Activated naive CD4-positive, alpha-beta T cell treated with anti-CD3 and anti-CD28 coated beads, Interleukin-2, amount 50 U/mL, for 16 hours (primary cell): Measurements from ENCODE around the gene RNF113B.

ENCODE experiments used
- DNase-seq: peaks from one replicate; pipeline ENCODE4 v3.0.0-alpha.2; 2020

Gene RNF113B

DNA sequence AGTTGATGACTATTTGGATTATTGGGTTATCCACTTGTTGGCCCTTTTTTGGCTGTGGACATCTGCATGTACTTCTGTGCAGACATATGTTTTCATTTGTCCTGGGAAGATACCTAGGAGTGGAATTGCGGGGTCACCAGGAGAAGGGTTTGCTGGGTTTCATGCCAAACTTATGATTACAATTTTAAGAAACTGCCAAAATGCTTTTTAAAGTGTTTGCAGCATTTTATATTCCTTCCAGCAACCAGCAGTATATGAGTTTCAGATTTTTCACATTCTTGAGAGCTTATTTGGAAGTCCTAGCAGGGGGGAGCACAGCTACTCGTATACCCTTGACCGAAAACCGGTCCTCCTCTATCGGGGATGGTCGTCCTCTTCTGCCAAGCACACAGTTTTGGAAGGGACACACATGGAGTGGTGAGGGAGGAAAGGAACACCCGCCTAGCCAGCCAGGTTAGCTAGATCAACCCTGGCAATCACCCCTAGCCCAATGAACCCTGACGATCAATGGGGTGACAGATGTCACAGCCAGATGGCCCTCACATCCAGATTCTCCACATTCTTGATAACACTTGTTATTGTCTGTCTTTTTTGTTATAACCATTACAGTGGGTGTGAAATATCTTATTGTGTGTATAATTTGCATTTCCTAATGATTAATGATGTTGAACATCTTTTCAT is 26.7 kb upstream of the RNF113B start:
- DNase-seq, result no peak

DNA sequence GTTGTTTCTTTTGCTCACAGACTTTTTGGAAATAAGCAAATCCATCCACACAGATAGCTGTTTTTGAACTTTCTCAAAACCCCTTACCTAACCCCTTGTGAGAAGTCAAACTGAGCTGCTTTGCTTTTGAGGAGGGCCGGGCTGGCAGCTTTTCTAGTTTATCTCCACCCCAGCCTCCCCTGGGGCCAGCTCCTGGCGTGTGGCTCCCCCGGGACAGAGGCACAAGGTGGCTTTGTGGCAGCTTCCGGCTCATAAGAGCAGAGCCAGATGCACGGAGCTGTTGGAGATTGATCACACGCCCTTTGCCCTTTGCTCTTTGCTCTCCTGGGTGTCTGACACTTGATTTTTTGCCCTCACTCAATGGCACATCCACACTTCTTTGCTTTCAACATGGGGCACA is 24.9 kb upstream of the RNF113B start:
- DNase-seq, result no peak

- no peak for DNase-seq
Observed at GRCh38 chr13:98201189-98201588, 24.1 kb upstream of the RNF113B start.

DNA sequence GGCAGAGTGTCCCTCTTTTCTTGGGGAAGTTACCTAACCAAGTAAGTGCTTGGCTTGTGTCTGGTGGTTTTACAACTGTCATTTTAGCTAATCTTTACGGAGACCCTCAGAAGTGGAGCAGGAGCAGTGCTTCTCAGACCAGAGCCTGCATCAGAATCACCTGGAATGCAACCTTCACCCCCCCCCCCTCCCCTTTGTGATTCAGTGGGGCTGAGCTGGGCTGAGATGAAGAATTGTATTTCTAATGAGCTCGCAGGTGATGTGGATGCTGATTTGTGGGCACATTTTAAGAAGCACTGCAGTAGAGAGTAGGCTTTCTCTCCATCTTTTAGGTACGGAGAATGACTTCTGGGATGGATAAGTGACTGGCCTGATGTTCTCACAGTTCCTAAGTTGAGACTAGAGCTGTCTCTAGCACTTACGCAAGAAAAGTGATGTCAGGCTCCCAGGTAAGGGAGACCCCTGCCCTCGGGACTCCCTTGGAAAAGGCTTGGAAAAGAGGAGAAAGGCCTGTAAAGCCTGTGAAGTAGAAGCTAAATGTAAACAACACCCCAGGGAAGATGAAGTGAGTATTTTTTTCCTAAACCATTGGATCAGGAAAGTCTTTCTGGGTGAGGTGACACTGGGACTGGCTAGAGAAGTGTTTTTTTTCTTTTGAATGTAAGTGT is 23.3 kb upstream of the RNF113B start:
- DNase-seq, result no peak

DNA sequence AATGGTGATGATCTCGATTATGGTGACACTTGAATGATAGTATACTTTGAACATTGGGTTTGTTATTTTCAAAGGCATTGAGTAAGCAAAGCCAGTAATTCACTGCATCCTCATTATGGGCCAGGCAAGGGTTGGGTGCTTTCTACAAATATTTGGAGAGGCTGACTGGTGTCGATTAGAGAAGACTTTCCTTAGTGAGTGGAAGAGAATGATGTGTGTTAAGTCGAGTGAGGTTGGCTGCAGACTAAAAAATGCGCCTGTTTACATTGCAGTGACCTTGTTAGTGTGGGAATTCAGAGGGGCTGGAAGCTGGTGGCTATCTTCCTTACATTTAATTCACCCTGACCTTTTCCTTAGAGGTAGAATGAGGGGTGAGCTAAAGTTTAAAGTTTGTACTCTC is 22.4 kb upstream of the RNF113B start:
- no peak for DNase-seq

GRCh38 chr13:98198683-98199082 is 21.6 kb upstream of the RNF113B start:
- no peak for DNase-seq

DNA sequence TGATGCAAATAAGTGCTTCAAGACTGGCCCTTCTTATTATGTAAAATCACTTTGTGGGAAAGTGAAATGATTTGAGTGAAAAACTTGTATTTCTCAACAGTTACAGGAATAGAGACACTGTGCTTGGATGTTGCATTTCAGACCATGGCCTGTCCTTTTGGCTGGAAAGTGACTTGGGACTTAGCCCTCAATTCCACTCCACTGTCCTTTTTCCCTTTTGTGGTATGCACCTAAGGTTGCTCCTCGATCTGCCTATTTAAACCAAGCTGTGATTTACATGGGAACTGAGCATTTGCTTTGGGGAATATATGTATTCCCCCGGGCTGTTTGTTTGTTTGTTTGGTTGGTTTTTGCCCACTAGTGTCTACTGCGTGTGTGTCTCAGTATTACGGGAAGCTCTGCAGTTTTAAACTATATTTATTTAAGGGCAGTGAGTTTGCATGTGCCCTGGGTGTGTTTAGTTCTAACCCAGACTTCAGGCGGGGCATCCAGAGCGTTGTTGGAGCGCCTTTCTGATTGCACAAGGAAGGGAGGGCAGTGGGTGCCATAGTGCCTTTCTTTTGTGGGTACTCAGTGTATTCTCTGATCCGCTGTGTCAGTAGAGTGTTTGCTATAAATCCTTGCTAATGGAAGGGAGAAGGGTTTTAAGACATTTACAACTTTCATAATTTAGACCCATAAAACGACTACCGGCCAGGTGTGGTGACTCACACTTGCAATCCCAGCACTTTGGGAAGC is 18.2 kb upstream of the RNF113B start:
- DNase-seq, result no peak

DNA sequence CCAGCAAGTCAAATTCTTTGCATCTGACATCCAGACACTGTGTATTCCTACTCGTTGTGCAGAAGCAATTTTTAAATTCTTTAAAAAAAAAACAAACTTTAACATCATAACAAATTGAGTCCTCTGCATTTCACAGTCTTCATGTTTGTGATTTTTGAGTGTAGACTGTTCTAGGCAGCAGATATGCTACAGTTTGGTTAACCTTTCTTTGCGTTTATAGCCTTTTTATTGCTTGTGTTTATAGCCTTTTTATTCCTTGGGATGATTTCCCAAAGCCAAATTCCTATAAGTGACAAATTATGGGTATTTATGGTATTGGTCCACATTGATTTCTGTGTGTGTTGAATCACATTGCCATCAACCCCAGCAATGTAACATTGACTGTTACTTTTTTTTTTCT is 14.9 kb upstream of the RNF113B start:
- DNase-seq, result no peak

DNA sequence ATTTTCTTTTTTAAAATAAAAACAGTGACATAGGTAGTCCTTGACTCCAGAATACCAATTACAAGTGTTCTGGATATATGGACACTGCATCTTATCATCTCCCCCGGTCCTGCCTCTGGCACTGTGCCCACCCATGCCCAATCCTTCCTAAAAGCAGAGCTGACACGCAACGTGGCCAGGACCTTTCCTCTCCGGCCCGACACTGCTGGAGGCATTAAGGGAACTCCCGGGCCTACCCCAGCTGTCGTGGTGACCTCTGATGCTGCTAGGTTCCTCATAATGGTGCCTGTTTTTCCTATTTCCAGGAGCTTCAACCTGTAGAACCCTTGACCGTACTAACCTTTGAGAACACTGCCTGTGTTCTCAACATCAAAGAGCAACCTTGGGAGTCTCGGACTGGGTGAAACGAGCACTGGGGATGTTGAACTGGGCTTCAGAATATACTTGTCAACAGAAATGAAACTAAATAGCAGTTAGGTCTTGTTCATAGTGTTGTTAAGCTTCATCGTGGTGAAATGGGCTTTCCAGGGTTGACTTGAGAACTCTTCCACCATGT is 13.9 kb upstream of the RNF113B start:
- DNase-seq, result no peak

DNA sequence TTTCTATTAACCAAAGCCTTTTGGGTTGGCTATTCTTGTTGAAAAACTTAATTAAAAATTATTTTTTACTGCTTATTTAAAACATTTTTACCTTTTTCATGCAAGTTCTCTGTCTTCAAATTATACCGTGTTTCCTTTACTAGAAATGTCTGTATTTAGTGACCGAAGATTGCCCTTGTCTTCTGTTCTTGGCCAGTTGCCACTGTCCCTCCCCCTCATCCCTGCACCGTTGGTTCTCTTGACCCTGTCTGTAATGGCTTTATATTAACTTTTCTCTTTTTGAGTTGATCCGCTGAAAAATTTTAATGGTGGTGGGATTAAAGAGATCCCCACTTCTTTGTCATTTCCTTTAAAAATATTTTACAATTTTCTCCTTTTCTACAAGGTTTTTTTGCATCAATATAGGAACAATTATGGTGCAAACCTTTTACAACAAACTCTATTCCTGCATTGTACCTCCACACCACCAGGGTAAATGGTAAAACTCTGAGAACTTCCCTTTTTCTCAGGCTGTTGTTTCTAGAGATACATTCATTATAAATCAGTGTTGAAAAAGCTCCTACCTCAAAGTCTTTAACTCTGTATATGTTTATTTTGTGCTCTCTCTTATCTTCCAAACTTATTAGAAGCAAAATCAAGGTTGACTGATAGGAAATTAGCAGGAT is 12.9 kb upstream of the RNF113B start:
- DNase-seq, result no peak

- DNase-seq, result no peak
Observed at GRCh38 chr13:98188544-98189166, 11.6 kb upstream of the RNF113B start.

DNA sequence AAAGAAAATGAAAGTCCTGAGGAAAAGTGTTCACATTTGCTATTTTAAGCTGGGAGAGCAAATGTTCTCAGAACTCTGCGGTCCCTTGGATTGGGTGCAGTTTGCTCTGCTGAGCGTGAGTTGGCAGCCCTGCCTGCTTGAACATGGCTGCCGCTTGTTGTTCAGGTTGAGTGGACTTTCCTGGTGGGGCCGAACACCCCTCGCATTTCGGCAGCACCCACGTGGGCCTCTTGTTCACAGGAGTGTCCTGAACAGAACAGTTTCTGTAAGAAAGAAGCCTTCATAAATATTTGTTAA is 10.8 kb upstream of the RNF113B start:
- no peak for DNase-seq

DNA sequence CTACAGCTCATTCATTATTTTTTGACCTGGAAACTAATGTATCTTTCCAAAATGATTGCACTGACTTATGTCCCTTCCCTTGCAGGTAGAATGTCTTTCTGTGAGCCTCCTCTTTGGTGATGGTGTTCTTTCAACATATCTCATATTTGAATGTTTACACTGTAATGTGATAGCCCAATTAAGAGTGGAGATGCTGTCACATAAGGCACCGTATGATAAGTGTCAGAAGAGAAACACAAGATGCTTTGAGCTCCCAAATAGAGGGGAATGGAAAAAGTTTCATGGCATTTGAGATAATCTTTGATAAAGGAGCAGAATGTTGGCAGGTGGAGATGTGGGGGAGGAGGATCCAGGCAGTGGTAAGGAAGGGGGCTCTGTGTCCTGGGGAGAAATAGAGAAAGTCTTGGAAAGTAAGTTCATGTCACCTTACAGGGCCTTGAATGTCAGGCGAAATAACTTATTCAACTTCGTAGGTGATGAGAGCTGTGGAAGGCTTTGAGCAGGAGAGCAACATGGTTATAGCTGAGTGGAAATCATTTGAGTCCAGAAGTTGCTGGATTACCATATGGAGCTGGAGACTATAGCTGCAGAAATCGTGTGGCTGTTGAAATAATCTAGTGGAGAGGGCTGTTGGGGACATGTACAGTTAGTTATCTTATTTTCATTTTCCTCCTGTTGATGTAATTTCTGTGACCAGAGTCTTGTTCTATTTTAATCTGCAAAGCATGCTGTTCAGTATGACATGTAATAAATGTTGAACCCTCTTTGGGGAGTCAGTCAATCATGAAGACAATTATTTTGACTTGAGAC is 10.3 kb upstream of the RNF113B start:
- DNase-seq, result no peak

GRCh38 chr13:98184792-98185191 is 7.7 kb upstream of the RNF113B start:
- DNase-seq, result no peak

GRCh38 chr13:98182589-98182988 is 5.5 kb upstream of the RNF113B start:
- no peak for DNase-seq

DNA sequence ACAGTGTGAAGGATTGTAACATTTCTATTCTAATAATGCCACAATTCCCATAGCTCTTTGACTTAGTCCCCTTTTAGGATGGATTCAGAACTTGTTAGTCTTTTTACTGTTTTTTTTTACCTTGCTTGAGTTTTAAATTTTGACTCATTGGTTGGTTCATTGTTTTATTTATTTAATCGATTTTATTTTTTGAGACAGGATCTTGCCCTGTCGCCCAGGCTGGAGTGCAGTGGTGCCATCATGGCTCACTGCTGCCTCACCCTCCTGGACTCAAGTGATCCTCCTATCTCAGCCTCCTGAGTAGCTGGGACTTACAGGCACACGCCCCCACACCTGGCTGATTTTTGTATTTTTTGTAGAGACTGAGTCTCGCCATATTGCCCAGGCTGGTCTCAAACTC is 5.1 kb upstream of the RNF113B start:
- no peak for DNase-seq

- no peak for DNase-seq
Observed at GRCh38 chr13:98181111-98181815, 4.2 kb upstream of the RNF113B start.

GRCh38 chr13:98180092-98180491 is 3.0 kb upstream of the RNF113B start:
- no peak for DNase-seq

GRCh38 chr13:98175823-98176222 is 1.2 kb downstream of the RNF113B start:
- DNase-seq, result no peak

- no peak for DNase-seq
Observed at GRCh38 chr13:98175043-98175442, 2.0 kb downstream of the RNF113B start.

GRCh38 chr13:98174307-98174706 is 2.8 kb downstream of the RNF113B start:
- no peak for DNase-seq
